Inferior parietal cortex (tissue), 1 donor: ENCODE data around the gene MRPL4.

Source experiments
- DNase-seq: peaks from one replicate; pipeline ENCODE4 v3.0.0-alpha.2; 2016; ENCODE audit errors: extremely low spot score

Gene MRPL4

DNA sequence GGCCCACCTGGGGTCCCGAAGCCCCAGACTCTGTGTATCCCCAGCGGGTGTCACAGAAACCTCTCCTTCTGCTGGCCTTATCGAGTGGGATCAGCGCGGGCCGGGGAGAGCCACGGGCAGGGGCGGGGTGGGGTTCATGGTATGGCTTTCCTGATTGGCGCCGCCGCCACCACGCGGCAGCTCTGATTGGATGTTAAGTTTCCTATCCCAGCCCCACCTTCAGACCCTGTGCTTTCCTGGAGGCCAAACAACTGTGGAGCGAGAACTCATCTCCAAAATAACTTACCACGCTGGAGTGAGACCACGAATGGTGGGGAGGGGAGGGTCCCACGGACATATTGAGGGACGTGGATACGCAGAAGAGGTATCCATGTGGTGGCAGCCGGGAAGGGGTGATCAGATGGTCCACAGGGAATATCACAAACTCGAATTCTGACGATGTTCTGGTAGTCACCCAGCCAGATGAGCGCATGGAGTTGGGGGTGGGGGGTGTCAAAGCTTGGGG lies 36.7 kb downstream of the MRPL4 start:
- no peak for DNase-seq

DNA sequence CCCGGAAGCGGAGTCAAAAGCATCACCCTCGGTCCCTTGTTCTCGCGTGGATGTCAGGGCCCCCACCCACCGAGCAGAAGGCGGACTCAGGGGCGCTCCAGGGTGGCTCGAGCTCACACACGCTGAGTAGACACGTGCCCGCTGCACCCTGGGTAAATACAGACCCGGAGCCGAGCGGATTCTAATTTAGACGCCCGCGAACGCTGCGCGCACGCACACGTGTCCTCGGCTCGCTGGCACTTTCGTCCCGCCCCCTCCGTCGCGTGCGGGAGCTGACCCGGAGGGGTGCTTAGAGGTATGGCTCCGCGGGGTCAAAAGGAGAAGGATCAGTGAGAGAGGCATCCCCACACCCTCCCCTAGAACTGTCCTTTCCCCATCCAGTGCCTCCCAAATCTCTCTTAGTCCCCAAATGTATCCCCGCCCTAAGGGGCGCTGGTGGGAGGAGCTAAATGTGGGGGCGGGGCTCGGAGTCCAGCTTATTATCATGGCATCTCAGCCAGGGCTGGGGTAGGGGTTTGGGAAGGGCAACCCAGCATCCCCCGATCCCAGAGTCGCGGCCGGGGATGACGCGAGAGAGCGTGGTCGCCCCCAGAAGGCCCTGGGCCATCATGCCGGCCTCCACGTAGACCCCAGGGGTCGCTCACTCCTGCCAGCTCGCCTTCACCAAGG lies 37.3 kb downstream of the MRPL4 start:
- peak; percentile 49 for DNase-seq

DNA sequence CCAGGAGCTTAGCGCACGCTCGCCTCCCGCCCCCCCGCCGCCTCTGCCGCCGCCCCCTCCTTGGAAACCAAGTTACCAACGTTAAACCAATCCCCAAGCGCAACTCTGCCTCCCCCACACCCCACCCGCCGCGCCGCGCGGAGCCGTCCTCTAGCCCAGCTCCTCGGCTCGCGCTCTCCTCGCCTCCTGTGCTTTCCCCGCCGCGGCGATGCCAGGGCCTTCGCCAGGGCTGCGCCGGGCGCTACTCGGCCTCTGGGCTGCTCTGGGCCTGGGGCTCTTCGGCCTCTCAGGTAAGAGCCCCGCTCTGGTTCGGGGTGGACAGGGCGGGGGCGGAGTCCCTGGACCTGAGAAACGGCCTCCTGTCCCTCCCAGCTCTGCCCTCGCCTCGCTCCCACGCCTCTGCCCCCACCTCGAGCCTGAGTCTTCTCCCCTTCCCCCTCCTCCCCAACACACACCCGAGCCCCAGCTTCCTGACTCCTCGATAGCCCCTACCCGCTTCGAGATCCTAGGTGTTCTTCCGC lies 37.9 kb downstream of the MRPL4 start, which contains the start of gene ICAM5:
ICAM5 (plus strand) TSS at position 117 of the 521 bp plus-strand sequence; CDS start at position 209, 92 bp downstream.
- no peak for DNase-seq

DNA sequence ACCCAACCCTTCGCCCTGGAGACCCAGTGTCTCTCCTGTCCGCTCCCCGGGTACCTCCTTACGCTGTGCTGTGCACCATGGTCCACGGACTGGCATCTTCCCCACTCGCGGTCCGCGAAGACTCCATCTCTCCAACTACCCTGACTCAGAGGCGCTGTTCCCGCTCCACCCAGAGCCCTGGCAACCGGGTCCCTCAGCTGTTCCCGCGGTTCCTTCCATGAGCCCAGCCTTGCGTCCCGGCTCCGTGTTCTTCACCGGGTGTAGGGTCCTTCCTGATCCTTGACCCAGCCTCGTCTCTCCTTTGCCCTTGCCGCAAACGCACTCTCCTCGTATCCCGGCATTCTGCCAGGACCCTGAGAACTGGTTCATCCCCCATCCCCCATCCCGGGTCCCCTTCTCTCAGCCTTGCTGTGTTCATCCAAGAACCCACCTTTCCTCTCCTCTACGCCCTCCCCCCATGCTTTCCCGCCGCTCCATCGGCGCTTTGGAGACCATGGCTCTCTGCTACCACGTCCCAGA lies 38.4 kb downstream of the MRPL4 start:
- no peak for DNase-seq

DNA sequence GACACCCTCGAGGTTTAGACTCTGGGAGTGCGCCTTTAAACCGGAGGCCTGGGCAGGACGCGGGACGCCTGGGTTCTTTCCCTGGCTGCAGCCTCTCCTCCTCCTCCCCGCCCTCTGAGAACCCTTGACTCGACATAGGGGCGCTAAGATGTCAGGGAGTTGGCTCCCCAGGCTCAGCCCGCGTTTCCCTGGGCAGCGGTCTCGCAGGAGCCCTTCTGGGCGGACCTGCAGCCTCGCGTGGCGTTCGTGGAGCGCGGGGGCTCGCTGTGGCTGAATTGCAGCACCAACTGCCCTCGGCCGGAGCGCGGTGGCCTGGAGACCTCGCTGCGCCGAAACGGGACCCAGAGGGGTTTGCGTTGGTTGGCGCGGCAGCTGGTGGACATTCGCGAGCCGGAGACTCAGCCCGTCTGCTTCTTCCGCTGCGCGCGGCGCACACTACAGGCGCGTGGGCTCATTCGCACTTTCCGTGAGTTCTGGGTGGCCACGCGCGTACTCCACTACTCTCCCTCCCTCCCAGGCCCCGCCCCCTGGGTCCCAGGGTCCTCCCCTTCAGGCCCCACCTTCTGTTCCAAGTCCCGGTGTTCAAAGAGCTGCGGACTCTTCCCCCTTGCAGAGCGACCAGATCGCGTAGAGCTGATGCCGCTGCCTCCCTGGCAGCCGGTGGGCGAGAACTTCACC lies 39.0 kb downstream of the MRPL4 start:
- DNase-seq, result no peak

DNA sequence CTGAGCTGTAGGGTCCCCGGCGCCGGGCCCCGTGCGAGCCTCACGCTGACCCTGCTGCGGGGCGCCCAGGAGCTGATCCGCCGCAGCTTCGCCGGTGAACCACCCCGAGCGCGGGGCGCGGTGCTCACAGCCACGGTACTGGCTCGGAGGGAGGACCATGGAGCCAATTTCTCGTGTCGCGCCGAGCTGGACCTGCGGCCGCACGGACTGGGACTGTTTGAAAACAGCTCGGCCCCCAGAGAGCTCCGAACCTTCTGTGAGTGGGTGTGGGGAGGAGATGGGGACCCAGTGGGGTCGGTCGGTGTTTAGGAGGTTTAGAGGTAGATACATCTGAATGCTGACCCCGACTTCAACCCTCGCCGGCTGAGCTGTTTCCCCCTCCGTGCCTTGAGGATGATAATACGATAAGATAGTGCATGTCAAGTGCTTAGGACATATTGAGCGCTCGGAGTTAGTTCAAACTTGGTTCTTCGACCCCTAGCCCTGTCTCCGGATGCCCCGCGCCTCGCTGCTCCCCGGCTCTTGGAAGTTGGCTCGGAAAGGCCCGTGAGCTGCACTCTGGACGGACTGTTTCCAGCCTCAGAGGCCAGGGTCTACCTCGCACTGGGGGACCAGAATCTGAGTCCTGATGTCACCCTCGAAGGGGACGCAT lies 39.7 kb downstream of the MRPL4 start:
- no peak for DNase-seq

DNA sequence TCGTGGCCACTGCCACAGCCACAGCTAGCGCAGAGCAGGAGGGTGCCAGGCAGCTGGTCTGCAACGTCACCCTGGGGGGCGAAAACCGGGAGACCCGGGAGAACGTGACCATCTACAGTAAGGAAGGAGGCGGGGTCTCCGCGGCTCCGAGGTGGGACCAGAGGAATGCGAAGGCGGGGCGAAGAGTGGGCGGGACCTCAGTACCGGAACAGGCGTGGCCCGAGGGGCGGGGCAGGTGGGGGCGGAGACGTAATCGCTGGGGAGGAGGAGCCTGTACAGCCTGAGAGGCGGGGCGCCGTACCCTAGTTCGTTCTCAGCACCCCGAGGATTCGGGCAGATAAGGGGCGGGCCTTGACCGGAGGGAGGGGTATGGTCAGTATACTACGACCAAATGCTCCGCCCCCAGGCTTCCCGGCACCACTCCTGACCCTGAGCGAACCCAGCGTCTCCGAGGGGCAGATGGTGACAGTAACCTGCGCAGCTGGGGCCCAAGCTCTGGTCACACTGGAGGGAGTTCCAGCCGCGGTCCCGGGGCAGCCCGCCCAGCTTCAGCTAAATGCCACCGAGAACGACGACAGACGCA lies 40.3 kb downstream of the MRPL4 start:
- DNase-seq, result no peak

DNA sequence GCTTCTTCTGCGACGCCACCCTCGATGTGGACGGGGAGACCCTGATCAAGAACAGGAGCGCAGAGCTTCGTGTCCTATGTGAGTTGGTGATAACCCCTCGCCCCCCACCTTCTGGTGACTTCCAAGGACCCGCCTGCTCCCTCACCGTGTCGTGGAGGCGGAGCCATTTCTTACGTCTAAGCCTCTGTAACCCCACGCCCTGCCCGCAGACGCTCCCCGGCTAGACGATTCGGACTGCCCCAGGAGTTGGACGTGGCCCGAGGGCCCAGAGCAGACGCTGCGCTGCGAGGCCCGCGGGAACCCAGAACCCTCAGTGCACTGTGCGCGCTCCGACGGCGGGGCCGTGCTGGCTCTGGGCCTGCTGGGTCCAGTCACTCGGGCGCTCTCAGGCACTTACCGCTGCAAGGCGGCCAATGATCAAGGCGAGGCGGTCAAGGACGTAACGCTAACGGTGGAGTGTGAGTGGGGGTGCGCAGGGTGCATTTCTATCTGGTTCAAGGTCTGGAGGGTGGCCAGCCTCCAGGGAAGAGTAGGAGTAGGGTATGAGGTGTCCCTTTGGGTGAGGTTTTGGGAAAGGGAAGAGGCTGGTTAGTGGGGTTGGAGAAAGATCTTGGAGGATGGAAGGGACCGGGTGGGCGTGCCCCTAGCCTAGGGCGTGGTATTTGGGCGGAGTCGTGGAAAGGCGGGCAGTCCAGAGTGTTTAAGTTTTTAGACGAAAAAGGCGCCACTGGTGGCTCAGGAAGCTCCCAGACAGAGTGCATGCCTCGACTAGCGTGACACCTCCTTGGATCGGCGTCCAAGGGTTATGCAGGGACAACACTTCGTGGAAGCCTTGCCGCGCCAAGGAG lies 41.0 kb downstream of the MRPL4 start:
- no peak for DNase-seq

DNA sequence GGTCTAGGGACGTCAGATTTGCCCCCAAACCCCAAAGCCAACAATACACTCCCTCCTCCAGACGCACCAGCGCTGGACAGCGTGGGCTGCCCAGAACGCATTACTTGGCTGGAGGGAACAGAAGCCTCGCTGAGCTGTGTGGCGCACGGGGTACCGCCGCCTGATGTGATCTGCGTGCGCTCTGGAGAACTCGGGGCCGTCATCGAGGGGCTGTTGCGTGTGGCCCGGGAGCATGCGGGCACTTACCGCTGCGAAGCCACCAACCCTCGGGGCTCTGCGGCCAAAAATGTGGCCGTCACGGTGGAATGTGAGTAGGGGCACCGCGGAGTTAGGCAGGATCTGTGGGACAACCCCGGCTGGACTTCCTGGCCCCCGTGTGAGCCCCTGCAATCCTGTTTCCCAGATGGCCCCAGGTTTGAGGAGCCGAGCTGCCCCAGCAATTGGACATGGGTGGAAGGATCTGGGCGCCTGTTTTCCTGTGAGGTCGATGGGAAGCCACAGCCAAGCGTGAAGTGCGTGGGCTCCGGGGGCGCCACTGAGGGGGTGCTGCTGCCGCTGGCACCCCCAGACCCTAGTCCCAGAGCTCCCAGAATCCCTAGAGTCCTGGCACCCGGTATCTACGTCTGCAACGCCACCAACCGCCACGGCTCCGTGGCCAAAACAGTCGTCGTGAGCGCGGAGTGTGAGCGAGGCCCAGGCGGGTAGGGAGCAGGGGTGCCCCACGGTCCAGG lies 41.8 kb downstream of the MRPL4 start:
- DNase-seq, result no peak

DNA sequence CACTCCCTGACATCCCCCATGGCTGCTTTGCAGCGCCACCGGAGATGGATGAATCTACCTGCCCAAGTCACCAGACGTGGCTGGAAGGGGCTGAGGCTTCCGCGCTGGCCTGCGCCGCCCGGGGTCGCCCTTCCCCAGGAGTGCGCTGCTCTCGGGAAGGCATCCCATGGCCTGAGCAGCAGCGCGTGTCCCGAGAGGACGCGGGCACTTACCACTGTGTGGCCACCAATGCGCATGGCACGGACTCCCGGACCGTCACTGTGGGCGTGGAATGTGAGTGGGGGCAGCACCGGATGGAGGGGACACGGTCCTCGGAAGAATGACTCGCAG lies 42.3 kb downstream of the MRPL4 start:
- no peak for DNase-seq

DNA sequence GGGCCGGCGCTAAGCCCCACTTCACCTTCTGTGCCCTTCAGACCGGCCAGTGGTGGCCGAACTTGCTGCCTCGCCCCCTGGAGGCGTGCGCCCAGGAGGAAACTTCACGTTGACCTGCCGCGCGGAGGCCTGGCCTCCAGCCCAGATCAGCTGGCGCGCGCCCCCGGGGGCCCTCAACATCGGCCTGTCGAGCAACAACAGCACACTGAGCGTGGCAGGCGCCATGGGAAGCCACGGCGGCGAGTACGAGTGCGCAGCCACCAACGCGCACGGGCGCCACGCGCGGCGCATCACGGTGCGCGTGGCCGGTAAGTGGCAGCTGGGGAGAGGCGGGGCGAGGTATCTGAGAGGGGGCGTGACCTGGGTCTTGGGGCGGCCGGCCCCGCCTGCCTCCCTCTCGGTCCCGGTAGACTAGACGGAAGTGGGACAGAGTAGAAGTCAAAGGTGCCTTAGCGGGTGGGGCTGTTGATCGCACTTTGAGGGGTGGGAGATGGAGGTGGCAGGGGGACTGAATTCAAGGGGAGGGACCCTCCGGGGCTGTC lies 43.4 kb downstream of the MRPL4 start:
- DNase-seq, result no peak

DNA sequence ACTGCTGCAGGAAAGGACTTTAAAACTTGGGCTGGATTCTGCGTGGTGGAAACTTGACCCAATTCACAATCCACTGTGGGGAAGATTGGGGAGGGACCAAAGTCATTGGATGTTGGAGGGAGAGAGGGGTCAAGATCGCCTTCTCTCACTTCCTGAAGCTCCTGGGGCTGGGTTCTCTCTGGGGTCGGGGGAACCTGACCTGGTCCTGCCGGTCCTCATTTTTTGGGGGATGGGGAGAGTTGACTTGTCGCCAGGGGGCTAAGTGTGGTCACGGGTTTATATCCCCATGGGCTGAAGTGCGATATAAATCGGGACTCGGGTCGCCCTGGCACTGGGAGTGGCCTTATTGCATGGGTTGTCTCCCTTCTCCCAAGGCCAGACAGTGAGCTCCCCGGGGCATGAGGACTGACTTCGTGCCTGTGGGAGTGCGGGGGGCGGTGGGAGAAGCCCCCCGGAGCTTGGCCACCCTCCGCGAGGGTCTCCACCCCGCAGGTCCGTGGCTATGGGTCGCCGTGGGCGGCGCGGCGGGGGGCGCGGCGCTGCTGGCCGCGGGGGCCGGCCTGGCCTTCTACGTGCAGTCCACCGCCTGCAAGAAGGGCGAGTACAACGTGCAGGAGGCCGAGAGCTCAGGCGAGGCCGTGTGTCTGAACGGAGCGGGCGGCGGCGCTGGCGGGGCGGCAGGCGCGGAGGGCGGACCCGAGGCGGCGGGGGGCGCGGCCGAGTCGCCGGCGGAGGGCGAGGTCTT lies 44.0 kb downstream of the MRPL4 start:
- no peak for DNase-seq

DNA sequence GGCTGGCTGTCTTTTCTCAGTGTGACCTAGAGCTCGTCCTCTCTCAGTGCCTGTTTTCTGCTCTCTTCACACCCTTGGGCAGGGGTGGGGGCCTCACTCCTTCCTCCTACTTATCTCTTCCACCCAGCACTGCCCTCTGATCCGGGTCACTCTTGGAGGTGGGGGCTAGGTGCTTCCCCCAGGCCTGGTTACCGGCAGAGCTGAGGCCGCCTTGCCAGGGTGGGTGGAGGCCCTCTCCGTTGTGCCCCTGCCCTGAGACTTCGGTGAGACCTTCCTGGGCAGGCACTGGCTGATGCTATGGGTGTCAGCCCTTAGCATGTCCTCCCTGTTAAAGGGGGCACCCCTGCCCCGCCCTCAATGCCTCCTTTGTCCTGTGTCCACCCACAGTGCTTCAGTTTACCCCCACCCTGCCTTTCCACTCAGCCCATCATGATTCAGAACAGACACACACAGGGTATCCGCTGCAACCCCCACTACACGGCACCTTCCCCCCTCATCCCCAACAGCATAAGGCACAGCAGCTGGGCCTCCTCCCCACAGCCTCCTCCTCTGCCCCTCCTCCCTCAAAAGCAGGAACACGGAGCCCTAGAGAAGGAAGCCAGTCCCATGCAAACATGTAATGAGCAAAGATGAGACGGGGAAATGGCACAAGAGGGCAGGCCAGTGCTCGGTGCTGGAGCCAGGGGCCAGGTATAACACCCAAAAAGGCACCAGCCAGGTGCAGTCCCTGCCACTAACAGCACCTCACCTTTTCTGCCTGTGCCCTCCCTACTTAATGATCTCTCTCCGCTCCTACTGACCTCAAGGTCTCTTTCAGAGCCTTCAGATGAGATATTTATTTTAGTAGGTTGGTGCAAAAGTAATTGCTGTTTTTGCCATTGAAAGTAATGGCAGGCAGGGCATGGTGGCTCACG lies 47.8 kb downstream of the MRPL4 start:
- no peak for DNase-seq

DNA sequence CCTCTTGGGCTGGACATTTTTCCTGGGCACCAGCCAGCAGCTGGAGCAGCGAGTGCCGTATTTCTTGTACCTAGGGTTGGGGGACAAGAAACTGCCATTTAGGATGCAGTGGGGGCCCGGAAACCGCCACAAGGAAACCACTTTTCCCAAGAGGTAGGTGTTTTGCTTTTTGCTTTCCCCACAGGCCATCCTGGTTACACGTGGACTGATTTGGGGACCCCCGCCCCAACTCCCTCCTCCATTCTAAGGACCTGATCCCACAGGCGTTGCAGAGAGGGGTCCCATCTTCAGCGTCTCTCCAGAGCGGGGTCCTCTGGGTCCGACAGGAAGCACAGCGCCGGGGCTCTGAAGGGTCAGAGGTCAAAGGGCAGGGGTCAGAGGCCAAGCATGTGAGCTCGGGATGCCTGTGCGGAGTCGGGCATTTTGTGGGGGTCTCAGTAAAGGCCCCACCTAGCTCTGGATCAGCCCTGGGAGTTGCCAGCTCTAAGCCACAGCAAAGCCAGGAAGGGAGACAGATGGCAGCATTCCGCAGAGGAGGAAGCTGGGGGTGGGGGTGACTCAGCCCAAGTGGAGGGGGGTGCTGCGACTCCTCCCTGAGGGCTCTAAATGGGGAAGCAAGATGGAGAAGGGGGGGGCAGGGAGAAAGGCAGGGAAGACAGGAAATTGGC lies 53.3 kb downstream of the MRPL4 start:
- DNase-seq, result no peak

DNA sequence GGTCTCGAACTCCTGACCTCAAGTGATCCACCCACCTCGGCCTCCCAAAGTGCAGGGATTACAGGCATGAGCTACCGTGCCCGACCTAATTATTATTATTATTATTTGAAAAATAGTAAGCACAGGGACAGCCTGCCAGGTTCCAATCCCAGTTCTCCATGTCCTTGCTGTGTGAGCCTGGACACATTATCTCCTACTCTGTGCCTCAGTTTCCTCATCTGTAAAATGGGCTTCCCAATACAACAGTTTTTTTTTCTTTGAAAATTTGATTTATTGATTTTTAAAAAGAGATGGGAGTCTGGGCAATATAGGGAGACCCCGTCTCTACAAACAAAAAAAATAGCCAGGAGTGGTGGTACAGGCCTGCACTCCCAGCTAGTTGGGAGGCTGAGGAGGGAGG lies 54.3 kb downstream of the MRPL4 start:
- DNase-seq, result no peak

DNA sequence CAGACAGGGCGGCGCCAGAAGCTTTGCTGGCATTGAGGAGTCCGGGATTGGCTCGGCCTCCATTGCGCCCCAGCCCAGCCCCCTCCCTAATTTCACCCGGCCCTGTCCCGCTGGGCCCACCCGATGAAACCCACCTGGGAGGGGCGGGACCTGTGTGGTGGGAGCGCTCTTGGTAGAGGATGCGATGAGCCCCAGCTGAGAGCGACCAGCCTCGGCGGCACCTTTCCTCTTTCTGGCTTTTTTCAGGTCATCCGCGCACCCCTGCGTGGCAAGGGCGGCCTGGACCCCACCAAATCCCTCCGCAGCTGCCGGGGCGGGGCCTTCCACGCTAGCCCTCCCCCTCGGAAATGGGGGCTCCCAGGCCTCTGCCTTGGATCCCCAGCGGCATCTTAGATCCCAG lies 57.4 kb downstream of the MRPL4 start, which contains the start of gene ZGLP1:
ZGLP1 (minus strand) TSS at position 393 of the 400 bp plus-strand sequence.
- DNase-seq, result no peak
